Measurements from ENCODE around the gene DLGAP1. TPM values are rescaled to one million over a fixed set of nuclear protein-coding genes. Genes with fewer than 3 reads are reported as not detected.

Gene DLGAP1
- total and polyA plus RNA-seq, 5 donors from 2014 or later: 0.11 to 5.4 (median 0.68) TPM

DNA sequence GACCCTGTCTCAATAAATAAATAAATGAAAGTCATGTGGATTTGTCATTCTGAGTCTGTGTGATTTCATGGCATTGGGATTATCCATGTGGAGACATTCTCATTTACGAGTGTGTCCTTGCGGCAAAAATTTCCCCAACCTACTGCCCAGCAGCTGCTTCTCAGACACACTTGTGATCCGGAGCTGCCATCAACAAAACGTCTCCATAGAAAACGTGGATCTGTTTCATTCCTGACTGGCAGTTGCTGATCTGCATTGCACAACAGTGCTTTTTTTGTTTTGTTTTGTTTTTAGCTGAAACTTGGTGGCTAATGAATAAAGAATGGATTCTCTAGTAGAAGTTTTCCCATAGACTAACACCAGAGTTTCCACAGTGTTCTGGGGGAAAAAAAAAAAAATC, 930.4 kb downstream of the DLGAP1 start:
- Histone ChIP-seq H3K36me3 (ENCODE audit: control insufficient read depth, insufficient read depth, low read length) (no peaks in the 10 kb centered on the region), H3K9me3 (ENCODE audit: control insufficient read depth in 2 of 2, low read length in 2 of 2) (peaks cover 4 to 5% of the 10 kb centered on the region in 2 experiments), H3K27ac (ENCODE audit: insufficient read depth, low read length, poor library complexity, severe bottlenecking) (no peak overlapping the region), H3K4me1 (ENCODE audit: control insufficient read depth, insufficient read depth, low read length, poor library complexity, severe bottlenecking) (peaks cover 13% of the 10 kb centered on the region), H3K4me3 (ENCODE audit: low read depth, low read length) (no peak overlapping the region), H3K27me3 (ENCODE audit: control insufficient read depth, insufficient read depth, low read length) (no peaks in the 10 kb centered on the region)
- Mint-ChIP-seq H3K27ac (no peak overlapping the region), H3K9me3 (peaks cover 0 to 5% (median 1%) of the 10 kb centered on the region in 7 donors), H3K4me3 (no peak overlapping the region), H3K27me3 (peaks cover 4% of the 10 kb centered on the region), H3K4me1 (peaks cover 11 to 16% (median 13%) of the 10 kb centered on the region in 4 donors), H3K36me3 (no peaks in the 10 kb centered on the region)
- ATAC-seq (ENCODE audit: low read depth in 2 of 2) (no peak), DNase-seq (no peak)

- Mint-ChIP-seq H3K36me3 (no peaks in the 10 kb centered on the region), H3K9me3 (peaks cover 0 to 5% (median 1%) of the 10 kb centered on the region in 7 donors), H3K27me3 (peaks cover 4% of the 10 kb centered on the region), H3K4me3 (no peak overlapping the region), H3K4me1 (peaks cover 0 to under 1% (median 0%) of the 10 kb centered on the region in 4 donors), H3K27ac (no peak overlapping the region)
- Histone ChIP-seq H3K27me3 (ENCODE audit: control insufficient read depth, insufficient read depth, low read length) (no peaks in the 10 kb centered on the region), H3K36me3 (ENCODE audit: control insufficient read depth, insufficient read depth, low read length) (no peaks in the 10 kb centered on the region), H3K4me1 (ENCODE audit: control insufficient read depth, insufficient read depth, low read length, poor library complexity, severe bottlenecking) (no peaks in the 10 kb centered on the region), H3K4me3 (ENCODE audit: low read depth, low read length) (no peak overlapping the region), H3K27ac (ENCODE audit: insufficient read depth, low read length, poor library complexity, severe bottlenecking) (no peak overlapping the region), H3K9me3 (ENCODE audit: control insufficient read depth in 2 of 2, low read length in 2 of 2) (peaks cover 4 to 5% of the 10 kb centered on the region in 2 experiments)
- DNase-seq (no peak), ATAC-seq (ENCODE audit: low read depth in 2 of 2) (no peak)
Measured at GRCh38 chr18:3520230-3521085, 934.6 kb downstream of the DLGAP1 start.

GRCh38 chr18:3514312-3515216, 940.5 kb downstream of the DLGAP1 start:
- H3K4me3 ChIP-seq (ENCODE audit: low read depth, low read length): no peak overlapping the region
- no peak overlapping the region for H3K27ac ChIP-seq (ENCODE audit: insufficient read depth, low read length, poor library complexity, severe bottlenecking)
- Mint-ChIP-seq H3K4me3 (peak overlapping the region in 1 of 4 donors; percentile 70), H3K4me1 (peaks cover 4 to 7% (median 6%) of the 10 kb centered on the region in 4 donors), H3K36me3 (no peaks in the 10 kb centered on the region), H3K27me3 (no peaks in the 10 kb centered on the region), H3K9me3 (no peaks in the 10 kb centered on the region), H3K27ac (peak overlapping the region in 1 of 3 donors; percentile 12)
- H3K27me3 ChIP-seq (ENCODE audit: control insufficient read depth, insufficient read depth, low read length): no peaks in the 10 kb centered on the region
- H3K36me3 ChIP-seq (ENCODE audit: control insufficient read depth, insufficient read depth, low read length): no peaks in the 10 kb centered on the region
- H3K4me1 ChIP-seq (ENCODE audit: control insufficient read depth, insufficient read depth, low read length, poor library complexity, severe bottlenecking): no peaks in the 10 kb centered on the region
- no peak for ATAC-seq (ENCODE audit: low read depth in 2 of 2)
- no peak for DNase-seq
- H3K9me3 ChIP-seq (ENCODE audit: control insufficient read depth in 2 of 2, low read length in 2 of 2): no peaks in the 10 kb centered on the region

GRCh38 chr18:3513481-3513880, 941.6 kb downstream of the DLGAP1 start:
- no peak overlapping the region for H3K4me3 Mint-ChIP-seq
- no peaks in the 10 kb centered on the region for H3K9me3 Mint-ChIP-seq
- no peaks in the 10 kb centered on the region for H3K27me3 ChIP-seq (ENCODE audit: control insufficient read depth, insufficient read depth, low read length)
- H3K4me1 ChIP-seq (ENCODE audit: control insufficient read depth, insufficient read depth, low read length, poor library complexity, severe bottlenecking): no peaks in the 10 kb centered on the region
- H3K36me3 Mint-ChIP-seq: no peaks in the 10 kb centered on the region
- H3K4me1 Mint-ChIP-seq: peaks cover 4 to 7% (median 6%) of the 10 kb centered on the region in 4 donors
- H3K27ac ChIP-seq (ENCODE audit: insufficient read depth, low read length, poor library complexity, severe bottlenecking): no peak overlapping the region
- DNase-seq: no peak
- no peaks in the 10 kb centered on the region for H3K36me3 ChIP-seq (ENCODE audit: control insufficient read depth, insufficient read depth, low read length)
- no peak overlapping the region for H3K4me3 ChIP-seq (ENCODE audit: low read depth, low read length)
- ATAC-seq (ENCODE audit: low read depth in 2 of 2): no peak
- H3K27ac Mint-ChIP-seq: peak overlapping the region in 1 of 3 donors; percentile 33
- H3K27me3 Mint-ChIP-seq: no peaks in the 10 kb centered on the region
- H3K9me3 ChIP-seq (ENCODE audit: control insufficient read depth in 2 of 2, low read length in 2 of 2): no peaks in the 10 kb centered on the region

DNA sequence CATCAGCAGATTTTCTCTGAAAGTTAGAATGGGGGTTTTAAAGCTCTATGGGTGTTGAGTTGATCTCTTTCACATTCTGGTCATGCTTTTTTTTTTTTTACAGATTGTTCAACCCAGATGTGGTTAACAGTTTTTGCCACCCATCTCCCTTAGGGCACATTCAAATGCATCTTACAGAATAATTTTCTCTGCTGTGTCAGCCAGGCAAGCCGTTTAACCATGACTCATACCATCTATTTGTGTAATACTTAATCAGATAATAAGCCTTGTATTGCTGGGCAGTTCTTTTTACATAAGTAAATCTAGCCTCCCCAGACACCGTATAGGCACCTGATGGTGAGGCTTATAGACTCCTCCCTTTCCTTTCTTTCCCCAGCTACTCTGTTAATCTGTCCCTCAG, 943.1 kb downstream of the DLGAP1 start:
- DNase-seq (peak in 1 of 3 donors; percentile 35), ATAC-seq (ENCODE audit: low read depth in 2 of 2) (peak; percentile 47 to 67)
- Mint-ChIP-seq H3K4me3 (no peak overlapping the region), H3K9me3 (no peaks in the 10 kb centered on the region), H3K27me3 (no peaks in the 10 kb centered on the region), H3K4me1 (peaks cover 4 to 7% (median 6%) of the 10 kb centered on the region in 4 donors), H3K36me3 (no peaks in the 10 kb centered on the region), H3K27ac (peak overlapping the region in 2 of 3 donors; percentile 7 to 71)
- H3K27ac ChIP-seq (ENCODE audit: insufficient read depth, low read length, poor library complexity, severe bottlenecking): no peak overlapping the region
- H3K9me3 ChIP-seq (ENCODE audit: control insufficient read depth in 2 of 2, low read length in 2 of 2): no peaks in the 10 kb centered on the region
- no peak overlapping the region for H3K4me3 ChIP-seq (ENCODE audit: low read depth, low read length)
- H3K27me3 ChIP-seq (ENCODE audit: control insufficient read depth, insufficient read depth, low read length): no peaks in the 10 kb centered on the region
- H3K4me1 ChIP-seq (ENCODE audit: control insufficient read depth, insufficient read depth, low read length, poor library complexity, severe bottlenecking): no peaks in the 10 kb centered on the region
- no peaks in the 10 kb centered on the region for H3K36me3 ChIP-seq (ENCODE audit: control insufficient read depth, insufficient read depth, low read length)

- Mint-ChIP-seq H3K4me1 (peaks cover 4 to 7% (median 6%) of the 10 kb centered on the region in 4 donors), H3K9me3 (no peaks in the 10 kb centered on the region), H3K27me3 (no peaks in the 10 kb centered on the region), H3K4me3 (no peak overlapping the region), H3K36me3 (no peaks in the 10 kb centered on the region), H3K27ac (no peak overlapping the region)
- Histone ChIP-seq H3K27ac (ENCODE audit: insufficient read depth, low read length, poor library complexity, severe bottlenecking) (no peak overlapping the region), H3K36me3 (ENCODE audit: control insufficient read depth, insufficient read depth, low read length) (no peaks in the 10 kb centered on the region), H3K4me1 (ENCODE audit: control insufficient read depth, insufficient read depth, low read length, poor library complexity, severe bottlenecking) (no peaks in the 10 kb centered on the region), H3K27me3 (ENCODE audit: control insufficient read depth, insufficient read depth, low read length) (no peaks in the 10 kb centered on the region), H3K9me3 (ENCODE audit: control insufficient read depth in 2 of 2, low read length in 2 of 2) (no peaks in the 10 kb centered on the region), H3K4me3 (ENCODE audit: low read depth, low read length) (no peak overlapping the region)
- DNase-seq: no peak
- no peak for ATAC-seq (ENCODE audit: low read depth in 2 of 2)
Measured at GRCh38 chr18:3510896-3511295, 944.2 kb downstream of the DLGAP1 start.

- no peaks in the 10 kb centered on the region for H3K9me3 Mint-ChIP-seq
- Histone ChIP-seq H3K27ac (ENCODE audit: insufficient read depth, low read length, poor library complexity, severe bottlenecking) (no peak overlapping the region), H3K4me1 (ENCODE audit: control insufficient read depth, insufficient read depth, low read length, poor library complexity, severe bottlenecking) (no peaks in the 10 kb centered on the region), H3K9me3 (ENCODE audit: control insufficient read depth in 2 of 2, low read length in 2 of 2) (no peaks in the 10 kb centered on the region), H3K36me3 (ENCODE audit: control insufficient read depth, insufficient read depth, low read length) (no peaks in the 10 kb centered on the region), H3K27me3 (ENCODE audit: control insufficient read depth, insufficient read depth, low read length) (no peaks in the 10 kb centered on the region), H3K4me3 (ENCODE audit: low read depth, low read length) (no peak overlapping the region)
- no peaks in the 10 kb centered on the region for H3K27me3 Mint-ChIP-seq
- DNase-seq (no peak), ATAC-seq (ENCODE audit: low read depth in 2 of 2) (no peak)
- no peak overlapping the region for H3K27ac Mint-ChIP-seq
- H3K4me1 Mint-ChIP-seq: peaks cover 4 to 7% (median 6%) of the 10 kb centered on the region in 4 donors
- no peaks in the 10 kb centered on the region for H3K36me3 Mint-ChIP-seq
- H3K4me3 Mint-ChIP-seq: no peak overlapping the region
Measured at GRCh38 chr18:3510024-3510423, 945.1 kb downstream of the DLGAP1 start.

Measured in CD4-positive, CD25-positive, alpha-beta regulatory T cell (primary cell).